ENCODE data around the gene CFAP70. TPM values are rescaled to one million over a fixed set of nuclear protein-coding genes. Genes with fewer than 3 reads are reported as not detected.

The CFAP70 gene
- total RNA-seq, 1 experiment from 2014 or later: 2.9 TPM

DNA sequence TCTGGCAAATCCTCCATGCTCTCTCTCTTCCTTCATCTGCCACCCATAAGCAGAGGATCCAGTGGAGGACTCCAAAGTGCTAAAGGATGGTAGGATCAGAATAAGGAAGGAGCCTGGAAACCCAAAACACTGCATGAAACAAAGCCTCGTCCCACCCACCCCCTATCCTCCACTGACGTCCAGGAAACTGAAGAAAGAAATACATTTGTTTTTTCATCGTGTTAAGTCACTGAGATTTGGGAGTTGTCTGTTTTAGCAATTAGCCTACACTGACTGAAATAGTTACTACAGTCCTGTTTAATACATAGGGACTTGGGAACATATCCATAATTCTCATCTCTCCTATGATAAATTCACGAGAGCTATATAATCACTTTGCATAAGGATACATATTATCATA lies 40.4 kb upstream of the CFAP70 start:
- ATAC-seq: no peak
- Histone ChIP-seq H3K36me3 (ENCODE audit: control insufficient read depth in 1 of 2, insufficient read depth in 2 of 2, low read length in 2 of 2) (peaks cover 21% of the 10 kb centered on the region in 2 experiments), H3K4me3 (replicated peaks in 1 of 2; ENCODE audit: low read depth in 1 of 2, low read length in 2 of 2) (no peak overlapping the region), H3K27ac (ENCODE audit: low read depth, low read length) (no peak overlapping the region), H3K9me2 (ENCODE audit: insufficient read depth) (no peaks in the 10 kb centered on the region), H3K79me2 (ENCODE audit: insufficient read depth, low read length) (peaks cover 59% of the 10 kb centered on the region), H2AFZ (ENCODE audit: low read depth, low read length, poor library complexity, severe bottlenecking) (no peak overlapping the region), H3K27me3 (ENCODE audit: insufficient read depth, low read length) (no peaks in the 10 kb centered on the region), H4K20me1 (ENCODE audit: insufficient read depth) (no peaks in the 10 kb centered on the region; the same call in 1 of the 2 replicates), H3K4me1 (ENCODE audit: control insufficient read depth in 1 of 2, insufficient read depth in 2 of 2, low read length in 2 of 2) (no peaks in the 10 kb centered on the region), H3K9ac (ENCODE audit: low read length) (no peak overlapping the region), H3K9me3 (ENCODE audit: control insufficient read depth in 1 of 2, insufficient read depth in 1 of 2, low read depth in 1 of 2, low read length in 2 of 2) (no peaks in the 10 kb centered on the region), H3K4me2 (ENCODE audit: low read length) (no peak overlapping the region)
- POLR2A ChIA-PET: no interaction called here
- DNase-seq (ENCODE audit: low read depth, low spot score): no peak
- intact Hi-C loops (cut with micrococcal nuclease): loop anchor here (10.0 kb wide), 1 partner anchor 134 kb away; no protein-coding TSS in a partner anchor
- TF ChIP-seq RAD21 (IDR thresholded peaks at IDR 0.05; ENCODE audit: low read depth) (no peak), SIN3A (IDR thresholded peaks at IDR 0.05; ENCODE audit: low read depth) (no peak), EZH2phosphoT487 (IDR thresholded peaks at IDR 0.05; ENCODE audit: borderline replicate concordance) (no peak), SRF (IDR thresholded peaks at IDR 0.05; ENCODE audit: low read depth) (no peak), CBX3 (IDR thresholded peaks at IDR 0.05; ENCODE audit: low read depth) (no peak), JUND (IDR thresholded peaks at IDR 0.05) (no peak), POLR2A (IDR thresholded peaks at IDR 0.05; ENCODE audit: borderline replicate concordance, extremely low read depth, insufficient read depth, insufficient read length) (no peak), EZH2 (IDR thresholded peaks at IDR 0.05) (no peak), ZNF274 (IDR thresholded peaks at IDR 0.05; ENCODE audit: low read depth, low read length) (no peak)
- TF ChIP-seq, protein P1, sequence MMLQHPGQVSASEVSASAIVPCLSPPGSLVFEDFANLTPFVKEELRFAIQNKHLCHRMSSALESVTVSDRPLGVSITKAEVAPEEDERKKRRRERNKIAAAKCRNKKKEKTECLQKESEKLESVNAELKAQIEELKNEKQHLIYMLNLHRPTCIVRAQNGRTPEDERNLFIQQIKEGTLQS (IDR thresholded peaks at IDR 0.05): no peak
- TF ChIP-seq, protein P2, sequence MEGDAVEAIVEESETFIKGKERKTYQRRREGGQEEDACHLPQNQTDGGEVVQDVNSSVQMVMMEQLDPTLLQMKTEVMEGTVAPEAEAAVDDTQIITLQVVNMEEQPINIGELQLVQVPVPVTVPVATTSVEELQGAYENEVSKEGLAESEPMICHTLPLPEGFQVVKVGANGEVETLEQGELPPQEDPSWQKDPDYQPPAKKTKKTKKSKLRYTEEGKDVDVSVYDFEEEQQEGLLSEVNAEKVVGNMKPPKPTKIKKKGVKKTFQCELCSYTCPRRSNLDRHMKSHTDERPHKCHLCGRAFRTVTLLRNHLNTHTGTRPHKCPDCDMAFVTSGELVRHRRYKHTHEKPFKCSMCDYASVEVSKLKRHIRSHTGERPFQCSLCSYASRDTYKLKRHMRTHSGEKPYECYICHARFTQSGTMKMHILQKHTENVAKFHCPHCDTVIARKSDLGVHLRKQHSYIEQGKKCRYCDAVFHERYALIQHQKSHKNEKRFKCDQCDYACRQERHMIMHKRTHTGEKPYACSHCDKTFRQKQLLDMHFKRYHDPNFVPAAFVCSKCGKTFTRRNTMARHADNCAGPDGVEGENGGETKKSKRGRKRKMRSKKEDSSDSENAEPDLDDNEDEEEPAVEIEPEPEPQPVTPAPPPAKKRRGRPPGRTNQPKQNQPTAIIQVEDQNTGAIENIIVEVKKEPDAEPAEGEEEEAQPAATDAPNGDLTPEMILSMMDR (IDR thresholded peaks at IDR 0.05 in 2 of 3, conservative IDR thresholded peaks at IDR 0.05 in 1 of 3; ENCODE audit: borderline replicate concordance in 1 of 3, insufficient read depth in 1 of 3, low read depth in 2 of 3, low read length in 2 of 3): no peak
- TF ChIP-seq, protein P3, sequence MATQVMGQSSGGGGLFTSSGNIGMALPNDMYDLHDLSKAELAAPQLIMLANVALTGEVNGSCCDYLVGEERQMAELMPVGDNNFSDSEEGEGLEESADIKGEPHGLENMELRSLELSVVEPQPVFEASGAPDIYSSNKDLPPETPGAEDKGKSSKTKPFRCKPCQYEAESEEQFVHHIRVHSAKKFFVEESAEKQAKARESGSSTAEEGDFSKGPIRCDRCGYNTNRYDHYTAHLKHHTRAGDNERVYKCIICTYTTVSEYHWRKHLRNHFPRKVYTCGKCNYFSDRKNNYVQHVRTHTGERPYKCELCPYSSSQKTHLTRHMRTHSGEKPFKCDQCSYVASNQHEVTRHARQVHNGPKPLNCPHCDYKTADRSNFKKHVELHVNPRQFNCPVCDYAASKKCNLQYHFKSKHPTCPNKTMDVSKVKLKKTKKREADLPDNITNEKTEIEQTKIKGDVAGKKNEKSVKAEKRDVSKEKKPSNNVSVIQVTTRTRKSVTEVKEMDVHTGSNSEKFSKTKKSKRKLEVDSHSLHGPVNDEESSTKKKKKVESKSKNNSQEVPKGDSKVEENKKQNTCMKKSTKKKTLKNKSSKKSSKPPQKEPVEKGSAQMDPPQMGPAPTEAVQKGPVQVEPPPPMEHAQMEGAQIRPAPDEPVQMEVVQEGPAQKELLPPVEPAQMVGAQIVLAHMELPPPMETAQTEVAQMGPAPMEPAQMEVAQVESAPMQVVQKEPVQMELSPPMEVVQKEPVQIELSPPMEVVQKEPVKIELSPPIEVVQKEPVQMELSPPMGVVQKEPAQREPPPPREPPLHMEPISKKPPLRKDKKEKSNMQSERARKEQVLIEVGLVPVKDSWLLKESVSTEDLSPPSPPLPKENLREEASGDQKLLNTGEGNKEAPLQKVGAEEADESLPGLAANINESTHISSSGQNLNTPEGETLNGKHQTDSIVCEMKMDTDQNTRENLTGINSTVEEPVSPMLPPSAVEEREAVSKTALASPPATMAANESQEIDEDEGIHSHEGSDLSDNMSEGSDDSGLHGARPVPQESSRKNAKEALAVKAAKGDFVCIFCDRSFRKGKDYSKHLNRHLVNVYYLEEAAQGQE (IDR thresholded peaks at IDR 0.05; ENCODE audit: low read depth): no peak
- TF ChIP-seq, protein P4, sequence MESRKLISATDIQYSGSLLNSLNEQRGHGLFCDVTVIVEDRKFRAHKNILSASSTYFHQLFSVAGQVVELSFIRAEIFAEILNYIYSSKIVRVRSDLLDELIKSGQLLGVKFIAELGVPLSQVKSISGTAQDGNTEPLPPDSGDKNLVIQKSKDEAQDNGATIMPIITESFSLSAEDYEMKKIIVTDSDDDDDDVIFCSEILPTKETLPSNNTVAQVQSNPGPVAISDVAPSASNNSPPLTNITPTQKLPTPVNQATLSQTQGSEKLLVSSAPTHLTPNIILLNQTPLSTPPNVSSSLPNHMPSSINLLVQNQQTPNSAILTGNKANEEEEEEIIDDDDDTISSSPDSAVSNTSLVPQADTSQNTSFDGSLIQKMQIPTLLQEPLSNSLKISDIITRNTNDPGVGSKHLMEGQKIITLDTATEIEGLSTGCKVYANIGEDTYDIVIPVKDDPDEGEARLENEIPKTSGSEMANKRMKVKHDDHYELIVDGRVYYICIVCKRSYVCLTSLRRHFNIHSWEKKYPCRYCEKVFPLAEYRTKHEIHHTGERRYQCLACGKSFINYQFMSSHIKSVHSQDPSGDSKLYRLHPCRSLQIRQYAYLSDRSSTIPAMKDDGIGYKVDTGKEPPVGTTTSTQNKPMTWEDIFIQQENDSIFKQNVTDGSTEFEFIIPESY (IDR thresholded peaks at IDR 0.05; ENCODE audit: extremely low read depth, insufficient replicate concordance, low read length): no peak
- RAD21 ChIA-PET (ENCODE audit: low non-redundant PET in 1 of 2, low total read pairs in 2 of 2, uncharacterized antibody in 2 of 2, unreplicated experiment in 2 of 2): no interaction called here
- CTCF ChIA-PET: no interaction called here
- BruUV-seq (replicated peaks): no TSS peak
